NCI-H1694 treated with DMSO at 0.1 percent for 48 hours (cell line): Measurements from ENCODE around the gene MAP3K6.

Source experiments
- DNase-seq: peaks from one replicate; lab custom pipeline; 2025; lab: John Stamatoyannopoulos, UW

The MAP3K6 gene

GRCh38 chr1:27355683-27356082 lies 11.1 kb downstream of the MAP3K6 start:
- no peak for DNase-seq

GRCh38 chr1:27353629-27354028 lies 13.1 kb downstream of the MAP3K6 start:
- DNase-seq, result no peak

GRCh38 chr1:27353166-27353565 lies 13.6 kb downstream of the MAP3K6 start:
- no peak for DNase-seq

GRCh38 chr1:27351541-27352107 lies 15.1 kb downstream of the MAP3K6 start:
- no peak for DNase-seq

- no peak for DNase-seq
Measured at GRCh38 chr1:27350663-27351540, 15.9 kb downstream of the MAP3K6 start.

- DNase-seq, result no peak
Measured at GRCh38 chr1:27349784-27350662, 16.7 kb downstream of the MAP3K6 start.

GRCh38 chr1:27348861-27349783 lies 17.6 kb downstream of the MAP3K6 start:
- peak; percentile 22 for DNase-seq

GRCh38 chr1:27346991-27347624 lies 19.7 kb downstream of the MAP3K6 start:
- DNase-seq, result no peak

GRCh38 chr1:27346357-27346756 lies 20.4 kb downstream of the MAP3K6 start:
- DNase-seq, result no peak

- no peak for DNase-seq
Measured at GRCh38 chr1:27345272-27345671, 21.5 kb downstream of the MAP3K6 start.

- DNase-seq, result no peak
Measured at GRCh38 chr1:27343639-27344025, 23.1 kb downstream of the MAP3K6 start.

GRCh38 chr1:27342778-27343638 lies 23.8 kb downstream of the MAP3K6 start:
- DNase-seq, result peak; percentile 36

- DNase-seq, result no peak
Measured at GRCh38 chr1:27342391-27342777, 24.4 kb downstream of the MAP3K6 start.

- peak; percentile 11 for DNase-seq
Measured at GRCh38 chr1:27341525-27342252, 25.1 kb downstream of the MAP3K6 start, which contains the start of gene SYTL1. Gene SYTL1 (plus strand): TSS chr1:27342022. CDS start chr1:27345335, 3,313 bp downstream.

- no peak for DNase-seq
Measured at GRCh38 chr1:27339213-27339612, 27.5 kb downstream of the MAP3K6 start.

- no peak for DNase-seq
Measured at GRCh38 chr1:27338751-27339150, 28.0 kb downstream of the MAP3K6 start.

- DNase-seq, result no peak
Measured at GRCh38 chr1:27336756-27337155, 30.0 kb downstream of the MAP3K6 start.

- no peak for DNase-seq
Measured at GRCh38 chr1:27335506-27336422, 31.0 kb downstream of the MAP3K6 start.
